Measurements from ENCODE around the gene FIBCD1.

Gene FIBCD1

DNA sequence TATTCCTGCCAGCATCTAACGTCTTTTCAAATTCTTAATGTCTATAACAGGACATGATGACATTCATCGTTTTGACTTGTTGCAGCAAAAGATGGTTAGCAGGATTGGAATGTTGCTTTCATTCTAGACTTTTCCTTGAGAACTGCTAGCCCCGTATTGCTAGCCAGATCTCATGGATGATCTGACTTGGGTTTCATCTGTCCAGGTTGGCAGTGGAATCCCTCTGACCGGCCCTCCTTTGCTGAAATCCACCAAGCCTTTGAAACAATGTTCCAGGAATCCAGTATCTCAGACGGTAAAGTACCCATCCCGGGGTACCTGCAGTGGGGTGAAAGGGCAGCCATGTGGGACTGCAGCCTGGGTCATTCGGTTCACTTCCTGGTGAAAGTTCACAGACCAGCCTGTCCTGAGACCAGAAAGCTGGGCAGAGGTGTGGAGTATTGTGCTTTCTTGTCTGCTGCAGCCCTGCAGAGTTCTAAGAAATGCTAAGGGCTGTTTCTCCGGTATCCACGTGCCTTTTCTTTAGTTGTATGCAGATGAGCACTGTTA is 59.1 kb downstream of the FIBCD1 start:
- TF ChIP-seq, protein P1, sequence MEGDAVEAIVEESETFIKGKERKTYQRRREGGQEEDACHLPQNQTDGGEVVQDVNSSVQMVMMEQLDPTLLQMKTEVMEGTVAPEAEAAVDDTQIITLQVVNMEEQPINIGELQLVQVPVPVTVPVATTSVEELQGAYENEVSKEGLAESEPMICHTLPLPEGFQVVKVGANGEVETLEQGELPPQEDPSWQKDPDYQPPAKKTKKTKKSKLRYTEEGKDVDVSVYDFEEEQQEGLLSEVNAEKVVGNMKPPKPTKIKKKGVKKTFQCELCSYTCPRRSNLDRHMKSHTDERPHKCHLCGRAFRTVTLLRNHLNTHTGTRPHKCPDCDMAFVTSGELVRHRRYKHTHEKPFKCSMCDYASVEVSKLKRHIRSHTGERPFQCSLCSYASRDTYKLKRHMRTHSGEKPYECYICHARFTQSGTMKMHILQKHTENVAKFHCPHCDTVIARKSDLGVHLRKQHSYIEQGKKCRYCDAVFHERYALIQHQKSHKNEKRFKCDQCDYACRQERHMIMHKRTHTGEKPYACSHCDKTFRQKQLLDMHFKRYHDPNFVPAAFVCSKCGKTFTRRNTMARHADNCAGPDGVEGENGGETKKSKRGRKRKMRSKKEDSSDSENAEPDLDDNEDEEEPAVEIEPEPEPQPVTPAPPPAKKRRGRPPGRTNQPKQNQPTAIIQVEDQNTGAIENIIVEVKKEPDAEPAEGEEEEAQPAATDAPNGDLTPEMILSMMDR (IDR thresholded peaks at IDR 0.05) = no peak

DNA sequence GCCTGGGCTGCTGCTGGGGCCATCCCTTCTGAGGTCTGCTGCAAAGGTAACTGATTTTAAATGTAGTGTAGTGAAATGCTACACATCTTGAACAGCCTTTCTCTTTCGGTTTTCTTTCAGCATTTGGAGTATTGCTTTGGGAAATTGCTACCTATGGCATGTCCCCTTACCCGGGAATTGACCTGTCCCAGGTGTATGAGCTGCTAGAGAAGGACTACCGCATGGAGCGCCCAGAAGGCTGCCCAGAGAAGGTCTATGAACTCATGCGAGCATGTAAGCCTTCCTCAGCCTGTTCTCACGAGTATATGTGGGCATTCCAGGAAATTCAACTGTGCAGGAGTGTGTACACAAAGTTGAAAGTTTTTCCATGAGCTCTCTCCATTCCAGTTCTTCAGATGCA is 60.8 kb downstream of the FIBCD1 start:
- TF ChIP-seq, protein P1 (IDR thresholded peaks at IDR 0.05) = no peak

DNA sequence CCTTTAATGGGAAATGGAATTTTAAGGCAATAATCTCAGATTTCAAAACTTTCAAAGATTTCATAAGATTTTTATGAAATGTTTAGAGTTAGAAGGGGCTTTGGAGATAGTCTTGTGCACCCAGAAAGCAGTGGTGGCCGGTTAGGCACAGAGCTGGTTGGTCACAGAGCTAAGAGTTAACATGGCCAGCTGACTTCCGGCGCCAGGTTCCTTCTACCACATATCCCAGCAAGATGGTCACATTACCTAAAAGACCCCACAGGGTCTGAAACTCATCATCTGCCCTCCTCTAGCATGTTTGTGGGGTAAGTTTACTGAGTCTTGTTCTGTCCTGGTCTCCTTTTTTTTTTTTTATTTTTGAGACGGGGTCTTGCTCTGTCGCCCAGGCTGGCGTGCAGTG is 61.7 kb downstream of the FIBCD1 start:
- TF ChIP-seq, protein P1 (IDR thresholded peaks at IDR 0.05) = no peak

DNA sequence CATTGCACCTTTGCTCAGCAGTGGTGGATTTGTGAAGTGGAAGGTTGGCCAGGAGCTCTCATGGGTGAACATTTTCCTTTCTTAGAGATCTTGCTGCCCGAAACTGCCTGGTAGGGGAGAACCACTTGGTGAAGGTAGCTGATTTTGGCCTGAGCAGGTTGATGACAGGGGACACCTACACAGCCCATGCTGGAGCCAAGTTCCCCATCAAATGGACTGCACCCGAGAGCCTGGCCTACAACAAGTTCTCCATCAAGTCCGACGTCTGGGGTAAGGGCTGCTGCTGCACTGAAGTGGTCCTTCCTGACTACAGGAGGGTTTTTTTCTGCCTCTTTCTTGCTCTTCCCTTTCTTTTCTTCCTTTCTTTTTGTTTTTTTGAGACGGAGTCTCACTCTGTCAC is 64.3 kb downstream of the FIBCD1 start:
- TF ChIP-seq, protein P1 (IDR thresholded peaks at IDR 0.05) = no peak

DNA sequence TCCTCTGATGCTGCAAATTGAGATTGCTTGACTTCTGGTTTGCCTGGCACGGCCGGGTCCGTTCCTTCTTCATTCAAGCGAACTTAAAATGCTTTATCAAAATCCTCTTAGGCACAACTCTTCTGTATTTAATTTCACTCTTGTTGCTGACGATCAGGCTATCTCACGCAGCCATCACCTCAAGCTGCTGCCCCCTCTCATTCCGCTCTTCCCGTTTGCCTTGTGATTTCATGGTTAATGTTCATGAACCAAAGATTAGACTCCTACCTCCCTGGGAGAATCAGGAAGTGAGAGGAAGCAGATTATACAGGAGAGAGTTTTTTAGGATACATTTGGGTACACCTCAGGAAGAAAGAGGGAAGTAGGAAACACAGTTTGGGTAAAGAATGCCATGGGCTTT is 65.1 kb downstream of the FIBCD1 start:
- TF ChIP-seq, protein P1 (IDR thresholded peaks at IDR 0.05) = no peak

DNA sequence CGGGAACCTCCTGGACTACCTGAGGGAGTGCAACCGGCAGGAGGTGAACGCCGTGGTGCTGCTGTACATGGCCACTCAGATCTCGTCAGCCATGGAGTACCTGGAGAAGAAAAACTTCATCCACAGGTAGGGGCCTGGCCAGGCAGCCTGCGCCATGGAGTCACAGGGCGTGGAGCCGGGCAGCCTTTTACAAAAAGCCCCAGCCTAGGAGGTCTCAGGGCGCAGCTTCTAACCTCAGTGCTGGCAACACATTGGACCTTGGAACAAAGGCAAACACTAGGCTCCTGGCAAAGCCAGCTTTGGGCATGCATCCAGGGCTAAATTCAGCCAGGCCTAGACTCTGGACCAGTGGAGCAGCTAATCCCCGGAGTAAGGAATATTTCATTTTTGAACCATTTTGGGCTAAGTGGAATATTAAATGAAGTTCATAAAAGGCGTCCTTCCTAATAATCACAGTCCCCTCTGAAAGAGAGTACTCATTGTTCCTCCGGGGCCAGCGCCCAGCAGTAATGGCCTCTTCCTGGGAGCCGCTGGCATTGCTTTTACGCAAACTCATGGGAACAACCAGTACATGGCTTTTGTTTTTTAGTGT is 66.0 kb downstream of the FIBCD1 start:
- TF ChIP-seq, protein P1 (IDR thresholded peaks at IDR 0.05) = no peak

DNA sequence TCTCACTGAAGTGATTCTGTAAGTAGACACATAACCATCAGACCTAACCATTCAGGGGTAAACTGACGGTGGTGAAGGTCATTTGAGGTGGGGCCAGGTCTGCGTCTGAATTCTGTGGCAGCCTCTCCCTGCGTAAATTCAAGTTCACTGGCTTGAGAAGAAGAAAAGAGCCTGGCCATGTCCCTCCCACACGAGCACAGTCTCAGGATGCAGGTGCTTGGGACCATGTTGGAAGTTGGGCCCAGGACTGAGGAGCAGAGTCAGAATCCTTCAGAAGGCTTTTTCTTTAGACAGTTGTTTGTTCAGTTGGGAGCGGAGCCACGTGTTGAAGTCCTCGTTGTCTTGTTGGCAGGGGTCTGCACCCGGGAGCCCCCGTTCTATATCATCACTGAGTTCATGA is 66.5 kb downstream of the FIBCD1 start:
- TF ChIP-seq, protein P1 (IDR thresholded peaks at IDR 0.05) = no peak

DNA sequence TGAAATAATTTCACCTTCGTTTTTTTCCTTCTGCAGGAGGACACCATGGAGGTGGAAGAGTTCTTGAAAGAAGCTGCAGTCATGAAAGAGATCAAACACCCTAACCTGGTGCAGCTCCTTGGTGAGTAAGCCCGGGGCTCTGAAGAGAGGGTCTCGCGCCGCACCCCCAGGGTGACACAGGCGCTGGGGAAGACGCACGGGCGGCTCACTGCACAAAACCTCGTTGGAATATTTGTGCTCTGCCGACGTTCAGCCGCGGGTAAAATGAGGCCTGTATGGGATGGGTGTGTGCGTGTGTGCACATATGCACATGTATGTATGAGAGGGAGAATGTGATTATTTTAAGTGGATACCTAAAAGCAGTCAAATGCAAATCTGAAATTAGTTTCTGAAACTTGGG is 67.0 kb downstream of the FIBCD1 start:
- TF ChIP-seq, protein P1 (IDR thresholded peaks at IDR 0.05) = no peak

All from LNCAP (cell line).